ENCODE data around the gene ALLC.

- TF ChIP-seq CTCF (conservative IDR thresholded peaks at IDR 0.05 in 1 of 2, IDR thresholded peaks at IDR 0.05 in 1 of 2; ENCODE audit: low read depth in 1 of 2, low read length in 2 of 2) (no peak), EZH2 (IDR thresholded peaks at IDR 0.05; ENCODE audit: low read length, missing control alignments) (no peak)
Observed at GRCh38 chr2:3682811-3683210, 24.8 kb downstream of the ALLC start.
